Stimulated activated CD8-positive, alpha-beta memory T cell treated with anti-CD3 and anti-CD28 coated beads, Interleukin-7, amount 100 ng/mL, for 1 hour (primary cell): ENCODE results near the gene REC8.
A peak's percentile ranks its signal among the peaks of the same experiment; 100 is the strongest.
"Not testable (repeated sequence)": the region's sequence is repeated elsewhere in the genome, so short reads cannot be mapped to it uniquely, and the experiment has no call there.

Source experiments
- DNase-seq, 2 donors: peaks; one replicate each; pipeline ENCODE4 v3.0.0-alpha.2; 2020; ENCODE audit warnings: low read depth in 2 of 2

Gene REC8

DNA sequence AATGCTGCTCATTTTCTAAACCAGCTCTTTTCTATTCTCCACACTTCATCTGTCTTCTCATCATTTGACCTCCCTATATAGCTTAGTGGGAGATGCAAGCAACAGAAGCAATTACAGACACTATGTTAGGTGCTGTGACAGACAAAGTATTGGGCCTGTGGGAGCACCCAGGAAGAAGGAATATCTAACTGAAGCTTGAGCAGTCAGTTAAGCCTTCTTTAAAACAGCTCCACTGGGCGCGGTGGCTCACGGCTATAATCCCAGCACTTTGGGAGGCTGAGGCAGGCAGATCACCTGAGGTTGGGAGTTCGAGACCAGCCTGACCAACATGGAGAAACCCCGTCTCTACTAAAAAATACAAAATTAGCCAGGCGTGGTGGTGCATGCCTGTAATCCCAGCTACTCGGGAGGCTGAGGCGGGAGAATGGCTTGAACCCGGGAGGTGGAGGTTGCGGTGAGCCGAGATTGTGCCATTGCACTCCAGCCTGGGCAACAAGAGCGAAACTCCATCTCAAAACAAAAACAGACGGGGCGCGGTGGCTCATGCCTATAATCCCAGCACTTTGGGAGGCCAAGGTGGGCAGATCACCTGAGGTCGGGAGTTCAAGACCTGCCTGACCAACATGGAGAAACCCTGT is 31.5 kb downstream of the REC8 start:
- DNase-seq, result not testable (repeated sequence)

DNA sequence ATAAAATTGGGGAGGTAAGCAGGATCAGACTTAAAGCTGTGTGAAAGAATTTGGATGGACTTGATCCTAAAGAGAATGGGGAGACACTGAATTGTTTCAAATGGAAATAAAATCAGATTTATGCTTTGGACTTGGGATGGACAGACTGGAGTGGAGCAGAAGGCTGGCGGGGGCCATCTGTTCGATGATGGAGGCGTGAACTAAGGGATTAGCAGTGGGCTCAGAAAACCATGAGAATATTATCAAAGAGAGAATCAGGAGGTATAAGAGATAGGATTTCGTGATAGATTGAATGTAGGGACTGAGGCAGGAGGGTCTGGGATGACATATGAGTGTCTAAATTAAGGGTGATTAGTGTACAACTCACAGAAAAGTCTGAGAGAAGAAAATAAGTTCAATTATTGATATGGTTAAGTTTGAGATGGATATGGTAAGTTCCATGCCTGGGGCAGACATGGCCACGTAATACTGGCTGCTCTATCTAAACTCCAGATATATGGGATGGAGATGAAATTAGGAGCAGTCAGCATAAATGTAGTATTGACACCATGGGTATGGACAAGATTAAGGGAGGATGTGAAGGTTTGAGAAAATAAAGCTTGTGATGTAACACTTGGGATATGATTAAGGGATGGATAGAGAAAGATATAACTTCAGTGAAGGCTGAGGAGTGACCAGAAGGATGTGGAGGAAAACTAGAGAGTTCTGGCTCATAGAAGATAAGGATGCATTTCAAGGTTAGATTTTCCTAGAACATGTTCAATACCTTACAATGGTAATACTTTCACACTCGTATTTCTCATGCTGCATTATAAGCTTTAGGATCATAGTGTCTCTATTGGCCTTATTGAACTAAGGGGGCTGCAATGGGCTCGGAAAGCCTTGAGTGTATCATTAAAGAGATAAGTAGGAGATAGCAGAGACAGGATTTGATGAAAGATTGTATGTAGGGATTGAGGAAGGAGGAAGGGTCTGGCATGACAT is 32.6 kb downstream of the REC8 start:
- no peak for DNase-seq

DNA sequence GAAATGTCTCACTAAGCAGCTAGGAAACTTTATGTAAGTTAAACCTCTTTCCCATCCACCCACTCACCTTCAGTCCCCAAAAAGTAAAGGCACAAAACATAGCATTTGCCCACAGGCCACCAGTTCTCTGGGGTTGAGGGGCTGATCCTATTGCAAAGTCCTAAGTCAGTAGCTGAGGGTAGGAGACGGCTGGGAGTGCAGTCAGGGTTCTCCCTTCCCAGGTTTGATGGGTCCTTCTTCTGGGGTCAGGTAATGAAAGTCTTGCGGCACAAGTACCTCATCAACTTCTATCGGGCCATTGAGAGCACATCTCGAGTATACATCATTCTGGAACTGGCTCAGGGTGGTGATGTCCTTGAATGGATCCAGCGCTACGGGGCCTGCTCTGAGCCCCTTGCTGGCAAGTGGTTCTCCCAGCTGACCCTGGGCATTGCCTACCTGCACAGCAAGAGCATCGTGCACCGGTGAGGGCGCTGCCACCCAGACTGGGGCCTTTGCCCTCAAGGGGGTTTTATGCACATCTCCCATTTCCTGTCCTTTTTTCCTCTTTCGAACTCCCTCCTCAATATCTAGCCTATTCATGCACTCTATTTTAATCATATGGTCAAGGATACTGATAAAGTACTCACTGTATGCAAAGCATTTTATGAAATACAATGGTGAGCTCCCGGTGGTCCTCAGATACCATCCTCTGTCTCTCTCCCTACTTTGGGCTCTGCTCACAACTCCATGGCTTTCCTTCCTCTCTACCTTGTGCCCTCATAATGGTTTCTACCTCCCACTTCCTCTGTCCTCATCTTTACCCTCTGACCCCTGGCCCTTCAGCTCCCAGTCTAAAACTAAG is 34.6 kb downstream of the REC8 start:
- DNase-seq, result no peak

DNA sequence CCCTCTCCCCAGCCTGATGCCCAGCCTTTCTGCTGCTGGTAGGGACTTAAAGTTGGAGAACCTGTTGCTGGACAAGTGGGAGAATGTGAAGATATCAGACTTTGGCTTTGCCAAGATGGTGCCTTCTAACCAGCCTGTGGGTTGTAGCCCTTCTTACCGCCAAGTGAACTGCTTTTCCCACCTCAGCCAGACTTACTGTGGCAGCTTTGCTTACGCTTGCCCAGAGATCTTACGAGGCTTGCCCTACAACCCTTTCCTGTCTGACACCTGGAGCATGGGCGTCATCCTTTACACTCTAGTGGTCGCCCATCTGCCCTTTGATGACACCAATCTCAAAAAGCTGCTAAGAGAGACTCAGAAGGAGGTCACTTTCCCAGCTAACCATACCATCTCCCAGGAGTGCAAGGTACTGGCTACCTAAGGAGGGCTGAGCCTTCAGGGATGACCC is 35.2 kb downstream of the REC8 start:
- no peak for DNase-seq

DNA sequence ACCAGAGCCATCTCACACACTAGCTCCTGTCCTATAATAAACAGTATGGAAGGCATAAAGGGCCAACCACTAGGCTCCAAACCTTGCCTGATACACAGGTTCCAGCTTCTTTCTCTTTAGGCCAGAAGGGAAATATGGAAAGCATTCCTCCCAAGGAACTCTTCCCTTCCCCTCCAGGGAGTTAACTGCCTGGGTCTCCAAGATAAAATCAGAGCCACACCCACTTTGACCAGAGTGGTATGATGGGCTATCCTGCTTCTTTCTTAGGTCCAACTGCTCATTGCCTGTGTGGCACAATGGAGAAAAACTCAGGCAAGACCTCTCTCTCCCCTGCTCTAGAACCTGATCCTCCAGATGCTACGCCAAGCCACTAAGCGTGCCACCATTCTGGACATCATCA is 35.7 kb downstream of the REC8 start:
- DNase-seq, result no peak

DNA sequence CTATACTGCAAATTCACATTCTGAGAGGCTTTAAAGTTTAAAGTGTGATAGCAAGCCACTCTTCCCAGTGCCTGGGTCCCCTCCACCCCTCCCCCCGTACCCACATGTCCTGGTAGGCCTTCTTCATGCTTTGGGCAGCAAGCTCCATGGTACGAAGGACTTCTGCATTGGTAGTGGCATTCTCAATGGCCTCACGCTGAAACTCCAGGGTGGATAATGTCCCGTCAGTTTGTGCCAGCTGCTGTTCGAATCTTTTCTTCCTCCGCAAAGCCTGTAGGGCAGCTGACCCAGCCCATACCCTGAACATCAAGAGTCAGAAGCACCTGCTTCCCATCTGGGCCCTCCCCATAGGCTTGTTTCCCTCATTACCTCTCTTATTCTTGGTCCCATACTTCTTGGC is 39.4 kb downstream of the REC8 start:
- no peak for DNase-seq

DNA sequence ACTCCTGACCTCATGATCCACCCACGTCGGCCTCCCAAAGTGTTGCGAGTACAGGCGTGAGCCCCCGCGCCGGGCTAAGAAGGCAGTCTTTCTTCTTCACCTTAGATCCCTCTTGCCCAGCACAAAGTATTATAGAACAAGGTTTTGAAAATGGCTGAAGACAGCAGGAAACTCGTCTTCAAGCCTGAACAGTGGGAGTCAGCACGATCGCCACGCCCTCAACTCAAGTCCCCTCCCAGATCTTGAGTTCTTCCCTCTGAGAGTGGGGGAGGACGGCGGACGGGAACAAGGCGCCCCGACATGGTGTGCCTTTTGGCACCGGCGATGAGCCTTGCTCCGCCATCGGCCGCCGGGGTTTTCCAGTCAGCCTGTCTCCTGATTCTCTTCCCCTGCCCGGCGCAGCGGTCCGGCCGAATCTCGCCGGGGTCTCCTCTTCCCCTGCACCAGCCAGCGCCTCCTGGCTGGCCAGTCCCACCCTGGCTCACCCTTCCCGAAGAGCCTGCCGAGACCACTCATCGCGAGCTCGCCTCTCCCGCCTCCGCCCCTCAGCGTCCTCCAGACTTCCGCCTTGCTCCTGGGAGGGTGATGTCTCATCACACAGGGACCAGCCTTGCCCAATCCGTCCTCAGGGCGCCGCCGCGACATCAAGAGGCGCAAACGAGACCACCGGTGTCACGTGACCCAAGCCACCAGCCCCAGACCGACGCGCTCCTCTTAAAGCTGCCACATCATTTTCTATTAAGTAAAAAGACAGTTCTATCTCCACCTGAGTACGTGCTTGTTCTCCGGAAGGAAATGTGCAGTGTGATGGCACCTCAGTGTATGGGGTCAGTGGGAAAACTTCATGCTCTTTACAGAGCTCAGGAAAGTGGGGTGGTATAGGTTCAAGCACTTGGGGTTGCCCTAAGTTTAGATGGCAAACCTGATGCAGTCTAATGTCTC is 41.3 kb downstream of the REC8 start, which contains the start of gene CHMP4A:
TSS of gene CHMP4A (minus strand) at position 565 of the 942 bp plus-strand sequence. CDS start at position 516, 49 bp downstream.
- peak; percentile 89 to 90 for DNase-seq

DNA sequence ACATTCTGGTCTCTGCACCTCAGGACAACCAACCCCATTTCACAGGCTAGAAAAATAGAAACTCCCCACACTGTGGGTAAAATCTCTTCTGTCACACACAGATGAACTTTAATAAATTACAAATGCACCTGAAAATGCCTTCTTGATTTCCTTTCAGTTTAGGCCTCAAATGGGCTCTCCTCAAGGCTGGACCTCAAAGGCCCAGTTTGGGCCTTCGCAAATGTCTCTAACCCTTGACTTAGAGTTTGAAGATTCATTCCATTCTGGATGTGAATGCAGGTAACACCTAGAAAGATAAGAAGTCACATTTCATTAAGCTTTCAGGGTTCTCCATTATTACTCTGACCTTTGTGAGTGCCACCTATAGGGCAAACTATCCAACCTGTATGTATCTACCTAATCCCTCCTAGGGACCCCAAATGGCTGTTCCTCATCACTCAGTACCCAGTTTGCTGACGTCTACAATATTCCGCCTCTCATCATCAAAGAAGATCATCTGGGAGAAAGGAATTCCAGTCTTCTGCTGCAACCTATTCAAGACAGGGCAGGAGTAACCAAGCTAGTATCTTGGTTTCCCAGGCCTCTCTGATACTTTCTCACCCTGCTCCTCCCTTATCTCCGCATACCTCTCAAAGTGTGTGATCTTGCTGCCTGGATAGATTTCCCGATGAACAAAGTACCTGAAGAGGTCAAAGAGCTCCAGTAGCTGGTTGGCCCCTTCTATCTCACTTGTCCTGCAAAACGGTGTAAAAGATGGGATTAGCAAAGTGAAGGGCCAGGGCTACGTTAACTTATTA is 42.2 kb downstream of the REC8 start:
- no peak for DNase-seq

DNA sequence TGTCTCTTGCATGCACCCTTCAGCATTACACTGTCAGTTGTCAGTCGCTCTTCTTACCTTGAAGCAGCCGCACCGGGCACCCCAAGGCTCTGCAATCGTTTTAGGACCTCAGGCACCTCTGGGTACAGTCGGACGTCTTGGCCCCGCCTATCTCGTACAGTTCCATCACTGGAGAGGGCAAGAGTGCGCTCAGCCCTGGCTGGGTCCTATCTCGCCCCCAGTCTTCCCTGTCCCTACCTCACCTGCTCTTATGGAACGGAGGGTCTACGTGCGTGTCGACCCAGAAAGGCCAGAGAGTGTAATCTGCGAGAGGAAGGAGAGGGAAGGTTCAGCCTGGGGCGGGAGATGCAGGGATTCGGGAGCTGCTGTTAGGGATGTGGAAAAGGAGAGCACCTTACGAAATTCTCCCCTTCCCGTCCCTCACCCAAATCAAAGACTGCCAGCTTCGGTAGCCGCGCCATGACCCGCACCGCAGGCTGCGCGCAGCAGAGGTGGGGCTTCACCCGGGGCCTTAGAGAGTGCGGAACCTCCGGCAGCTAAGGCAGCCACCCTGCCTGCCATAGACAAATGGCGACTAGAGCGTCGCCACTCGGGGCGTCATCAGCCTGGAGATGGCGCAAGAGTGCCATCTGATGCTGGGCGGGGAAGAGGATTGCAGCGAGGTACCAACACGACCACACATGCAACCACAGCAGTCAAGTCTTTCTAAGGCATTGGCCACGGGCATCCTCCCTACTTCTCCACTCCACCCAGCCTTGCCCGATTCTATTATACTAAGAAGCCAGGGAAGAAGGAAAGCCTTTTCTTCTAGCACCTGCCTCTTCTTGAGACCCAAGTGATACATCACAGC is 43.8 kb downstream of the REC8 start, which contains the start of gene MDP1:
TSS of gene MDP1 (minus strand) at position 572 of the 850 bp plus-strand sequence. CDS start at position 461, 111 bp downstream.
- peak; percentile 67 to 69 for DNase-seq

DNA sequence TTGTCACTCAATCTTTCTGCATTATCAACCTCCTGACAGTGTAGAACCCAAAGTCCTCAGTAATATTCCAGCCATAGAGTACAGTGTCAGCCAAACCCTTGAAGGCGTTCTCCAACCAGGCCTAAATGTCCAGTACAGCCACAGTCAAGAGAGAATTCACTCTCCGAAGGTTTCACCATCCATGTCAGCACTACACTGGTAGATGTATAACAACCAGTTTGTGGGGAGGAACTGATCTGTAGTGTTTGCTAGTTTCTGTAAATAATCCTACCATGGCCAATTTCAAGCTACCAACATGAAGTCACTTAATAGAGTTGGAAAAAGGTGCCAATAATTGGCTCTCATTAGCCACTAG is 44.4 kb downstream of the REC8 start:
- no peak for DNase-seq

DNA sequence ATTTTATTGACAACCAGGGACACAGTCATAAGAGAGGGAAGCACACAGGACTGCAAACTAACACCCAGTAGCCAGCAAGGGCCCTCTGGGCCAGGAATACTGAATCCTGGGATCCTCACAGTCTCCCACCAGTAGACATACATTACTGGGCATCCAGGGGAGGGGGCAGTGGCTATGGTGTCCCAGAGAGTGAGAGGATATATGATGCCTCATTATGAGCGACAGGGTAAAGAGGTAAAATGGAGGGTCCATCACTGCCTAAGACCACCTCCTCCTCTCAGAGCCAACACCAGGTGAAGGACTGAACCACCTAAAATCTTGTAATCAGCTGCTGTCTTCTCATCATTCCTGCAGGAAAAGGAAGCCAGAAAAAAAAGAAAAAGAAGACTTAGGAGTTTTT is 45.0 kb downstream of the REC8 start:
- not testable (repeated sequence) for DNase-seq

DNA sequence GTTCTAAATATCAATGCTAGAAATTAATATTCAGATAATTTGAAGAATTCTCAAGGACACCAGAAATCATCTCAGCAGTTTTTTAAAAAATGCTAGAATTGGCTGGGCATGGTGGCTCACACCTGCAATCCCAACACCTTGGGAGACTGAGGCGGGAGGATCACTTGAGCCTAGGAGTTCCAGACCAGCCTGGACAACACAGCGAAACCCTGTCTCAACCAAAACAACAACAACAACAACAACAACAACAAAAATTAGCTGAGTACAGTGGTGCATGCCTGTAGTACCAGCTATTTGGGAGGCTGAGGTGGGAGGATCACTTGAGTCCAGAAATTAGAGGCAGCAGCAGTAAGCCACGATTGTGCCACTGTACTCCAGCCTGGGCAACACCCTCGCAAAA is 47.2 kb downstream of the REC8 start:
- no peak for DNase-seq

DNA sequence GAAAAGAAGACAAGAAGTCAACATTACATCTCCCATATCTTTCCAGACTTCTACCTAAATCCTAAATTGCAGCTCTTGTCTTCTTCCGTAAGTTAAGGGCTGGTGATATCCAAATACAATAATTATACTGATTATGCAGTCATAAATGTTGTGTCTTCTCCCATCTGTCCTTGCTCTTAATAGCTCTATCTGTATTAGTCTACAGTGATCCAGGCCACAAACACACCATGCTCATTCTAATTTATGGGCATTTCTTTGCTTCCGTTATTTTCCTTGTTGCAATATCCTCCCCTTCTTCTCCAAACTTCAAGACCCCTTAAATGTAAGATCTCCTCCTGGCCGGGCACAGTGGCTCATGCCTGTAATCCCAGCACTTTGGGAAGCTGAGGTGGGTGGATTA is 47.6 kb downstream of the REC8 start:
- no peak for DNase-seq

DNA sequence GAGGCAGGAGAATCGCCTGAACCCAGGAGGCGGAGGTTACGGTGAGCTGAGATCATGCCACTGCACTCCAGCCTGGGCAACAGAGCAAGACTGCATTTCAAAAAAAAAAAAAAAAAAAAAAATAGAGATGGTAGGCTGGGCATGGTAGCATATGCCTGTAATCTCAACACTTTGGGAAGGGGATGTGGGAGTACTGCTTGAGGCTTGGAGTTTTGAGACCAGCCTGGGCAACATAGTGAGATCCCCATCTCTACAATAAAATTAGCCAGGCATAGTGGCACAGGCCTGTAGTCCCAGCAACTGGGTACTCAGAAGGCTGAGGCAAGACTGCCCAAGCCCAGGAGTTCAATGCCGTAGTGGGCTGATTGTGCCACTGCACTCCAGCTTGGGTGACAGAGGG is 51.1 kb downstream of the REC8 start:
- not testable (repeated sequence) for DNase-seq

DNA sequence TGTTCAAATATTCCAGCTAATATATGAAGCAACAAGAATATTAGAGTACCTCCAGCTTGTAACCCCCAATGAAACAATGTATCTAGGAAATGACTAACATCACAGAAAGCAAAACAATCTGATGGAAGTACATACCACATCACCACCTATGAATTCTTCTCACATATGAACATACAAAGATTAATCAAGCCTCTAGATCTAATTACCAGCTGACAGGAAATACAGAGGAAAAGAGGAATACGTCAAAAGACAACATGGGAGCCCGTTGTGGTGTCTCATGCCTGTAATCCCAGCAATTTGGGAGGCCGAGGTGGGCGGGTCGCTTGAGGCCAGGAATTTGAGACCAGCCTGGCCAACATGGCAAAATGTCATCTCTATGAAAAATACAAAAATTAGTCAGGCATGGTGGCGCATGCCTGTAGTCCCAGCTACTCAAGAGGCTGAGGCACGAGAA is 52.8 kb downstream of the REC8 start:
- no peak for DNase-seq

DNA sequence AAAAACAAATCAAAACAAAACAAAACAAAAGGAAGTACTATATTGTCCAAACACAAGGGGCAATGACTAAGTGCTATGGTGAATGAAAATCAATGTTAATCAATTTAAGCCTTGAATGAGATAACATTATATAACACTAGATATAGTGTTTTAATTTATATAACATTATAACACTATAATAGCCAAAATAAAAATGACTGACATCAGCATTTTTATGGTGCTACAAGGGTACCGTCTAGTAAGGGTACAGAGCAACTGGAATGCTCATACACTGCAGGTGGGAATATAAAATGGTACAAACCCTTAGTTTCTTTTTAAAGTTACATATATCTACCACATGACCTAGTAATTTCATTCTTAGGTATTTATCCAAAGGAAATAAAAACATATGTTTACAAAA is 54.6 kb downstream of the REC8 start:
- DNase-seq, result no peak

DNA sequence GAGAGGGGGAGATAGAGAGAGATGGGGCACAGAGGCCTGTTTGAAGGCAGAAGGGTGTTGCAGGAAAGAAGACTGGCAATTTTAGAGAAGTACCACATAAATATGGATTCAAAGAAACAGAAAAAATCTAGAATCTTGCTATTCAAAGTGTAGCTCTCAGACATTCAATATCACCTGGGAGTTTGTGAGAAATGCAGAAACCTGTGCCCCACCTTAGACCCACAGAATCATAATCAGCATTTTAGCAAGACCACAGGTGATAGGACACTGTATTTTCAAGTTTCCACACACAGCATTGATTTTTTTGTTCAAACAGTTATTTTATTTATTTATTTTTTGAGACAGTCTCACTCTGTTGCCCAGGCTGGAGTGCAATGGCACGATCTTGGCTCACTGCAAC is 57.0 kb downstream of the REC8 start:
- DNase-seq, result no peak
